PC-3 (cell line): ENCODE measurements around the gene TEAD3. TPM values are rescaled to one million over a fixed set of nuclear protein-coding genes. Genes with fewer than 3 reads are reported as not detected.

Source experiments
- ATAC-seq: fragments of 200-7000 bp; cut with Tn5 transposase; 2 replicates; pipeline ENCODE4 v1.9.1; 2020; ENCODE audit warnings: mild to moderate bottlenecking, moderate library complexity
- BruUV-seq: library from RNA; stranded (reverse); fragments of 400-500 nt; replicated peaks from 2 replicates; lab custom pipeline; 2021; lab: Mats Ljungman, UMichigan
- CTCF ChIA-PET: fragments of 300-600 bp; sonication (Branson Sonifier 250); formaldehyde crosslinking; loops from one replicate; lab custom pipeline; 2022; ENCODE audit warnings: antibody characterized with exemption; lab: Charles Lee
- POLR2A ChIA-PET: fragments of 300-600 bp; sonication (Branson Sonifier 250); formaldehyde crosslinking; loops from one replicate; lab custom pipeline; 2022; ENCODE audit warnings: antibody characterized with exemption; ENCODE audit not compliant: unreplicated experiment; lab: Charles Lee
- DNase-seq: peaks from one replicate; pipeline ENCODE4 v3.0.0-alpha.2; 2015
- H2AFZ ChIP-seq: fragments of 300-600 bp; sonication (generic); 2 replicates; pipeline ENCODE4 v1.6.0; 2016; ENCODE audit warnings: antibody characterized with exemption, low read length
- H3F3A ChIP-seq: fragments of 300-600 bp; sonication (generic); one replicate; pipeline ENCODE4 v1.6.0; 2017; ENCODE audit warnings: antibody characterized with exemption, low read length, control low read depth, mild to moderate bottlenecking; ENCODE audit not compliant: unreplicated experiment
- H3K27ac ChIP-seq: fragments of 300-600 bp; sonication (generic); 2 replicates; pipeline ENCODE4 v1.5.1; 2016; ENCODE audit warnings: mild to moderate bottlenecking, low read length
- H3K27me3 ChIP-seq: fragments of 300-600 bp; sonication (generic); 2 replicates; pipeline ENCODE4 v1.6.1; 2016; ENCODE audit warnings: low read length, mixed read lengths
- H3K36me3 ChIP-seq: fragments of 300-600 bp; sonication (generic); 2 replicates; pipeline ENCODE4 v1.6.1; 2016; ENCODE audit warnings: low read depth, mixed run types, low read length, mixed read lengths
- H3K4me1 ChIP-seq: fragments of 300-600 bp; sonication (generic); 2 replicates; pipeline ENCODE4 v1.5.1; 2016; ENCODE audit warnings: low read length; ENCODE audit not compliant: insufficient read depth
- H3K4me2 ChIP-seq: fragments of 300-600 bp; sonication (generic); 2 replicates; pipeline ENCODE4 v1.6.0; 2016; ENCODE audit warnings: low read length
- H3K4me3 ChIP-seq: fragments of 300-600 bp; sonication (generic); 2 replicates; pipeline ENCODE4 v1.5.1; 2016; ENCODE audit warnings: mild to moderate bottlenecking, low read length, mixed read lengths
- H3K79me2 ChIP-seq: fragments of 300-600 bp; sonication (generic); 2 replicates; pipeline ENCODE4 v1.6.1; 2017; ENCODE audit warnings: low read length, mixed read lengths
- H3K9ac ChIP-seq: fragments of 300-600 bp; sonication (generic); 2 replicates; pipeline ENCODE4 v1.6.0; 2016; ENCODE audit warnings: mild to moderate bottlenecking, low read length
- H3K9me2 ChIP-seq: fragments of 300-600 bp; sonication (generic); replicated peaks from 2 replicates; pipeline ENCODE4 v1.6.1; 2016; ENCODE audit warnings: mixed run types, low read length, mixed read lengths
- H3K9me3 ChIP-seq: fragments of 300-600 bp; sonication (generic); 2 replicates; pipeline ENCODE4 v1.6.1; 2016; ENCODE audit warnings: low read length, mixed read lengths
- H4K20me1 ChIP-seq: fragments of 300-600 bp; sonication (generic); 2 replicates; pipeline ENCODE4 v1.6.1; 2016; ENCODE audit warnings: low read length, mixed read lengths
- EZH2 ChIP-seq: fragments of 300-600 bp; sonication (generic); IDR thresholded peaks from one replicate; pipeline ENCODE4 v1.6.1; 2017; ENCODE audit warnings: antibody characterized with exemption, mild to moderate bottlenecking, low read length; ENCODE audit not compliant: unreplicated experiment
- EZH2phosphoT487 ChIP-seq: fragments of 300-600 bp; sonication (generic); IDR thresholded peaks from 2 replicates; pipeline ENCODE4 v1.6.1; 2018; ENCODE audit warnings: mild to moderate bottlenecking, antibody characterized with exemption, low read length, borderline replicate concordance
- intact Hi-C: fragments of 100-400 bp; cut with micrococcal nuclease; formaldehyde crosslinking; loops from 2 replicates; pipeline ENCODE4 v1.9.0; 2023
- total RNA-seq: library from RNA; depleted of rRNA; stranded (reverse); fragments of >200 nt; gene quantifications from 2 replicates; pipeline ENCODE4 v1.2.3, GENCODE V29; 2014
- TF ChIP-seq, protein P1 (sequence below): fragments of 300-600 bp; sonication (generic); conservative IDR thresholded peaks from 2 replicates; pipeline ENCODE4 v1.5.1; 2017; ENCODE audit warnings: antibody characterized with exemption, low read depth, mild to moderate bottlenecking, low read length

TEAD3 gene
- total RNA-seq, 1 experiment from 2014 or later, result 9.2 TPM

DNA sequence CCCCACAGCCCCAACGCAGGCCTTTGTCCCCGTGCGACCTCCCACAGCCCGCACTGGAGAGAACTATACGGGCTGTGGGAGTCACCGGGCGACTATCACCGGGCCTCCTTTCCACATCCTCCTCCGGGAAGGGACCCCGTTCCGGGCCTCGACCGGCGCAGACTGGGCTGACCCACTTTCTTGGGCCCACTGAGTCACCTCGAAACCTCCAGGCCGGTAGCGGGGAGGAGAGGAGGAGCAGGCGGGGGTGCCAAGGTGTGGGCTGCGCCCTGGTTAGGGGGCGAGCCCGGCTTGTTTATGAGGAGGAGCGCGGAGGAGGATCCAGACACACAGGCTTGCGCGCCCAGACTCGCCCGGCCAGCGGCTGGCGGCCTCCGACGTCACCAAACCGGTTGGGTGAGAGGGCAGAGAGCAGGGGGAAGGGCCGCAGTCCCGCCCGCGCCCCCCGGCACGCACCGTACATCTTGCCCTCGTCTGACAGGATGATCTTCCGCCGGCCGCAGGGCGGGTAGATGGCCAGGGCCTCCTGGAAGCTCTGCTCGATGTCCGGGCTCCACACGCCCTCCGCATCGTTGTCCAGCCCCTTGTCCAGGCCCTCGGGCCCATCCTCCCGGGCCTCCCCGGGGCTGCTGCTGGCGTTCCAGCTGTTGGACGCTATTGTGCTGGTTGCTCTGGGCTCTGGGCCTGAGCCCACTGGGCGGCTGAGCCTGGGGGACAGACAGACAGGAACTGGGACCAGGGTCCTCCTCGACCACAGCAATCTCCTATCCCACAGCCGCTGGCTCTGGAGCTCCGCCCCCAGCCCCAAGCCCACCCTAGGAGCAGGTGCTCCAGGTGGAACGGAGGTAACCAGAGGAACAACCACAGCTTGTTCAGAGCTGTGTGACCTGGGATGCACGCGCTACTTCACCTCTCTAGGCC is 10.6 kb downstream of the TEAD3 start:
- Histone ChIP-seq H3K4me1 (peaks cover 39% of the 10 kb centered on the region), H3K9me3 (no peaks in the 10 kb centered on the region), H3K9me2 (no peaks in the 10 kb centered on the region), H3K36me3 (no peaks in the 10 kb centered on the region), H2AFZ (peak overlapping the region; percentile 72), H3K79me2 (peaks cover 10% of the 10 kb centered on the region), H3K27ac (peak overlapping the region; percentile 90), H4K20me1 (no peaks in the 10 kb centered on the region), H3K27me3 (no peaks in the 10 kb centered on the region), H3K4me3 (peak overlapping the region; percentile 53; the same call in 1 of the 2 replicates), H3K4me2 (peak overlapping the region; percentile 81), H3F3A (no peaks in the 10 kb centered on the region), H3K9ac (peak overlapping the region; percentile 74)
- CTCF ChIA-PET, result no interaction called here
- peak; percentile 81 for DNase-seq
- no TSS peak for BruUV-seq
- POLR2A ChIA-PET, result interaction anchor here (0.7 kb wide), 1 partner anchor 1879 kb away, joined by 3 read pairs; no protein-coding TSS in a partner anchor
- ATAC-seq, result peak; percentile 26
- TF ChIP-seq, protein P1, sequence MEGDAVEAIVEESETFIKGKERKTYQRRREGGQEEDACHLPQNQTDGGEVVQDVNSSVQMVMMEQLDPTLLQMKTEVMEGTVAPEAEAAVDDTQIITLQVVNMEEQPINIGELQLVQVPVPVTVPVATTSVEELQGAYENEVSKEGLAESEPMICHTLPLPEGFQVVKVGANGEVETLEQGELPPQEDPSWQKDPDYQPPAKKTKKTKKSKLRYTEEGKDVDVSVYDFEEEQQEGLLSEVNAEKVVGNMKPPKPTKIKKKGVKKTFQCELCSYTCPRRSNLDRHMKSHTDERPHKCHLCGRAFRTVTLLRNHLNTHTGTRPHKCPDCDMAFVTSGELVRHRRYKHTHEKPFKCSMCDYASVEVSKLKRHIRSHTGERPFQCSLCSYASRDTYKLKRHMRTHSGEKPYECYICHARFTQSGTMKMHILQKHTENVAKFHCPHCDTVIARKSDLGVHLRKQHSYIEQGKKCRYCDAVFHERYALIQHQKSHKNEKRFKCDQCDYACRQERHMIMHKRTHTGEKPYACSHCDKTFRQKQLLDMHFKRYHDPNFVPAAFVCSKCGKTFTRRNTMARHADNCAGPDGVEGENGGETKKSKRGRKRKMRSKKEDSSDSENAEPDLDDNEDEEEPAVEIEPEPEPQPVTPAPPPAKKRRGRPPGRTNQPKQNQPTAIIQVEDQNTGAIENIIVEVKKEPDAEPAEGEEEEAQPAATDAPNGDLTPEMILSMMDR, result no peak
- no peak for TF ChIP-seq EZH2
- no peak for TF ChIP-seq EZH2phosphoT487
- intact Hi-C loops, result no loop called here

GRCh38 chr6:35485402-35485877 is 11.4 kb downstream of the TEAD3 start:
- POLR2A ChIA-PET, result no interaction called here
- peak overlapping the region; percentile 90 for H3K27ac ChIP-seq
- H3K27me3 ChIP-seq, result no peaks in the 10 kb centered on the region
- no peaks in the 10 kb centered on the region for H3K9me3 ChIP-seq
- no peaks in the 10 kb centered on the region for H3K36me3 ChIP-seq
- BruUV-seq, result no TSS peak
- peak overlapping the region; percentile 81 for H3K4me2 ChIP-seq
- intact Hi-C loops, result loop anchor here (2.0 kb wide), 1 partner anchor 17 kb away; the partner anchor contains the start of gene RPL10A
- DNase-seq (peak; percentile 80), ATAC-seq (peak; percentile 66)
- TF ChIP-seq EZH2, result no peak
- H3K9me2 ChIP-seq, result no peaks in the 10 kb centered on the region
- peak overlapping the region; percentile 74 for H3K9ac ChIP-seq
- peak overlapping the region; percentile 53; the same call in 1 of the 2 replicates for H3K4me3 ChIP-seq
- H3K4me1 ChIP-seq, result peaks cover 39% of the 10 kb centered on the region
- H2AFZ ChIP-seq, result peak overlapping the region; percentile 72
- peaks cover 9% of the 10 kb centered on the region; the same call in 1 of the 2 replicates for H3K79me2 ChIP-seq
- H3F3A ChIP-seq, result no peaks in the 10 kb centered on the region
- H4K20me1 ChIP-seq, result no peaks in the 10 kb centered on the region
- CTCF ChIA-PET, result interaction anchor here (0.6 kb wide), 1 partner anchor 33 kb away, joined by 3 read pairs; the partner anchor contains the start of gene FANCE

- H3K4me1 ChIP-seq, result peaks cover 39% of the 10 kb centered on the region
- intact Hi-C loops, result loop anchor here (2.0 kb wide), 1 partner anchor 16 kb away; the partner anchor contains the start of gene RPL10A
Observed at GRCh38 chr6:35484921-35485392, 11.9 kb downstream of the TEAD3 start.

More at GRCh38 chr6:35484921-35485392, 11.9 kb downstream of the TEAD3 start:
- DNase-seq (peak; percentile 62), ATAC-seq (peak; percentile 61)
- no peaks in the 10 kb centered on the region for H3F3A ChIP-seq
- H3K27me3 ChIP-seq, result no peaks in the 10 kb centered on the region
- peaks cover 9% of the 10 kb centered on the region; the same call in 1 of the 2 replicates for H3K79me2 ChIP-seq
- H2AFZ ChIP-seq, result no peak overlapping the region
- BruUV-seq, result no TSS peak
- no peaks in the 10 kb centered on the region for H4K20me1 ChIP-seq
- H3K9me2 ChIP-seq, result no peaks in the 10 kb centered on the region
- H3K4me2 ChIP-seq, result peak overlapping the region; percentile 81
- H3K4me3 ChIP-seq, result peak overlapping the region; percentile 53; the same call in 1 of the 2 replicates
- H3K9me3 ChIP-seq, result no peaks in the 10 kb centered on the region
- TF ChIP-seq, protein P1, result no peak
- TF ChIP-seq EZH2, result no peak
- no peak for TF ChIP-seq EZH2phosphoT487
- H3K9ac ChIP-seq, result peak overlapping the region; percentile 74; the same call in 1 of the 2 replicates
- H3K27ac ChIP-seq, result peak overlapping the region; percentile 90
- POLR2A ChIA-PET, result no interaction called here
- H3K36me3 ChIP-seq, result no peaks in the 10 kb centered on the region
- CTCF ChIA-PET, result interaction anchor here (0.6 kb wide), 1 partner anchor 33 kb away, joined by 3 read pairs; the partner anchor contains the start of gene FANCE
